GM04504 (cell line): ENCODE data around the gene CPEB4.

Experiments used
- DNase-seq: peaks from one replicate; pipeline ENCODE4 v3.0.0-alpha.2; 2012; ENCODE audit warnings: low read depth

Gene CPEB4

GRCh38 chr5:173974688-173975239 is 86.6 kb downstream of the CPEB4 start:
- DNase-seq, result no peak

- DNase-seq, result no peak
Measured at GRCh38 chr5:173981185-173981761, 93.1 kb downstream of the CPEB4 start.

- DNase-seq, result no peak
Measured at GRCh38 chr5:173984218-173984617, 96.1 kb downstream of the CPEB4 start.

GRCh38 chr5:173988554-173989431 is 100.6 kb downstream of the CPEB4 start, which contains the start of gene C5orf47:
Gene C5orf47, plus strand, starts transcription at chr5:173989170. Its CDS starts 94 bp downstream, at chr5:173989264.
- DNase-seq, result no peak

GRCh38 chr5:173989432-173990082 is 101.4 kb downstream of the CPEB4 start:
- DNase-seq, result no peak

GRCh38 chr5:173997331-173997730 is 109.2 kb downstream of the CPEB4 start:
- DNase-seq, result no peak

GRCh38 chr5:173998531-173998930 is 110.4 kb downstream of the CPEB4 start:
- no peak for DNase-seq

- DNase-seq, result no peak
Measured at GRCh38 chr5:174000076-174000475, 111.9 kb downstream of the CPEB4 start.

- DNase-seq, result no peak
Measured at GRCh38 chr5:174003795-174004194, 115.6 kb downstream of the CPEB4 start.

GRCh38 chr5:174008922-174009321 is 120.8 kb downstream of the CPEB4 start:
- no peak for DNase-seq

- no peak for DNase-seq
Measured at GRCh38 chr5:174010365-174010764, 122.2 kb downstream of the CPEB4 start.

GRCh38 chr5:174011441-174011840 is 123.3 kb downstream of the CPEB4 start:
- DNase-seq, result no peak
